Fibroblast of upper back skin (primary cell): ENCODE data around the gene TEAD1.

Experiments used
- DNase-seq: peaks from one replicate; pipeline ENCODE4 v3.0.0-alpha.2; 2013

Gene TEAD1

DNA sequence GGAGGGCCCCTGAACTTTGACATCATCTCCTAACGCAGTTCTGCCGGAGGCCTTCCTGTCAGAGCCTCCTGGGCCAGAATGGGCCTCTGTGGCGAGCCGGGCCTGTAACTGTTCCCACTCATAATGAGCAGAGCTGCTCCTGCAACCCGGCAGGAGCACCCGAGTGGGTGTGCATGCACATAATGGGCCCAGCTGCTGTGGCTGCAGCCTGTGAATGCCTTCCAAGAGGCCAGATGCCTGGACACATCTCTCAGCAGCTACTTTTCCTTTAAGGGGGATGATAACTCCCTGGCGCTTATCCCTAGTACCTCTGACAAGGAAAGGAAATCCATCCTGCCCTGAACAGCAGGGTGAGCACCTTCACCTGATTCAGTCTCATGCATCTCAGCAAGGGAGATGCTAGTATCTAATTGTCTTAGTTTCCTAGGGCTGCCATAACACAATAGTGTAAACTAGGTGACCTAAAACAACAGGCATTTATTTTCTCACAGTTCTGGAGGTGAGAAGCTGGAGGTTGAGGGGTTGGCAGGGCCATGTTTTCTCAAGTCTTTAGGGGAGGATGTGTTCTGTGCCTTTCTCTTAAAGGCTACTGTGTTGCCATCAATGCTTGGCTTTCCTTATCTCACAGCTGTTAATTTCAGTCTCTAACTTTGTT is 120.5 kb downstream of the TEAD1 start:
- DNase-seq: no peak

DNA sequence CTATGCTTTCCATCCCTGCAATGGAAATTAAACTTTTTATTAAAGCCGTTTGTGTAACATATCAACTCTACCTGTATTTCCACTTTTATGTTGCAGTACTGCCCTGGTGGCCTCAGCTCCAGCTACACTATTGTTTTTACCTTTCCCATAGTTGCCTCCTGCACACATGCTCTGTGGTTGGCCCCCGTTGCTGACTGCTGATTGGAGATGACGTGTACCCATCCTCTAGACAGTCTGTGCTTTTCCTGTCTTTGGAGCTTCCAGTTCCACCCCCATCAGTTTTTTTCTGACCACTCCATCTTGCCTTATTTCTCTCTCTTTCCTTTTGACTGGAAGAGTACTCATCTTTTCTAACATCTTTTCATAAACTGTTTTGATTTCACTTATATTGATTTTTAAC is 123.8 kb downstream of the TEAD1 start:
- DNase-seq: no peak

DNA sequence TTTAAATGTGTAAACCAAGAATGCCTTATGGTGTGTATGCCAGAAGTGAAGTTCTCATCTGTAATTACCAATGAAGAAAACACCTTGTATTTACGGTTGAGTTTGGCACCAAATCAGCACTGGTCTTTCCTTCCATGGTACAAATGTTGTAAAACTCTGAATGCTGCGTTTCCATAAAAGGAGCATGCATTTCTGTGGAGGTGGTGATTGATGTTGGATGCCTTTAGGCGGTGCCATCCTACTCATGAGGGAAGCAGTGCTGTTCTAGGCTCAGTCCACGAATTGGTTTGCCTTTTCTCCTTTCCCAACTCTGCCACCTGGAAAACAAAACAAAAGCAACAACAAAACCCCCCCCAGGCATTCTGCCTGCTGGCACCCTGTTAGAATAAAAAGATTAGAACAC is 124.4 kb downstream of the TEAD1 start:
- no peak for DNase-seq

DNA sequence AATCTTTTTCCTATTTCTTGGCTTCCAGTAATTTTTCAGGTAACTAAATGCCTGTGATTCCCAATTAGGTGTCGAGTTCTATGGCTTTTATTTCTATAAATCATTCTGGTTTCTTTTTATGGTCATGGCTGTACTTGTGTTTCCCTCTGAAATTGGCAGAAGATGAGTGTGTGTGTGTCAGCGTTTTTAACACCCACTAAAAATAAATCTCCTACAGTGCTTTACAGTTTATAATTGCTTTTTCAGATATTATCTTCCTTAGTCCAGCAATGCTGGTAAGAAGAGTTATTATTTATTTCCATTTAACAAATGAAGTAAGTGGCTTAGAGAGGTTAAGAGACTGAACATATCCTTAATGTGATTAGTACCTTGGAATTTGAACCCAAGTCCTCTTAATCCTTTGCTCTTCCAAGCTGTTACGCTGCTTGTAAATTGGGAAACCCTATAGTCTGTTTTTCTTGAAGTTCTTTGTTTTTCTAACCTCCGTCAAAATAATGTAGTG is 125.2 kb downstream of the TEAD1 start:
- no peak for DNase-seq

DNA sequence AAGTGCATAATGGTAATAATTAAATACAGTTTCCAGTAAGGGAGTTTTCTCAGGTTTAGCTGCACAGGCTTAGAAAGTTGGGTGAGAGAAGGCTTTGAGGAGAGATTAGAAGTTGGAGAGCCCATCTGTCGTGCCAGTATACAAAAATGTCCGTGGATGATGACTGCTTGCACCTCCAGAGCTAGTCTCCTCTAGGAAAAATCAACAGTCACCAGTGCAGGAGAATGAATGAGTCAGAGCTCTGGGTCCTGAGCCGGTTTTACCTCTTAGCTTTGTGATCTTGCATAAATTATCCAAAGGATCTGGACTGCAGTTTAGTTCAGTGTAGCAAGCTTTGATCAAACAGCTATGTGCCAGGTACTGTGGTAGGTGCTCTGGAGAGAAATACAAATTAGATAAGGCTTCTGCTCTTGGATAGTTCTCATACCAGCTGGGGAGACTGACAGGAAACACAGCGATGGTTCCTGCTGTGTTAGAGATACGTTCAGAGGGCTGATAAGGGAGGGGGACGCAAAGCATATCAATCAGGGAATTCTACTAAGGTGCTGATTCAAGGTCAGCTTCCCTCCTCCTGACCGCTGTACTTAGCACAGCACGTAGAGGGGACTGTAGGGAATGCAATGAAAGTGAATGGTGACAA is 125.9 kb downstream of the TEAD1 start:
- DNase-seq: peak; percentile 66

DNA sequence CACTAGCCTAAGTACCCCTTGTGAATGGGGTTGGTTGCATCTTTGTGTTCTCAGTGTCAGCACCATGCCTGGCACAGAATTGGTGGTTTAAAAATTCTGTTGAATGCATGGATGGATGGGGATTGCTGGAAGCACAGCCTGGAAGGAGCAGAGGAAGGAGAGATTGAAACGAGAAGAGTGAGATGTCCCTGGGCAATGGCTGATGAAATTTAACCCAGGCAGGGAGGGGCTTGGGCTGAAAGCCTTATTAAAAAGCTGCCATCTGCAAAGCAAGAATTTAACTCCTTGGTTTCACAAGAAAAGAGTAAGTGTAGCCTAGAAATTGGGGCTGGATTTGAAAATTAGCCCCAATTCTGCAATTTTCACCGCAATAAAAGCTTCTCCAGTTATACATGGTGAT is 126.7 kb downstream of the TEAD1 start:
- DNase-seq: no peak

DNA sequence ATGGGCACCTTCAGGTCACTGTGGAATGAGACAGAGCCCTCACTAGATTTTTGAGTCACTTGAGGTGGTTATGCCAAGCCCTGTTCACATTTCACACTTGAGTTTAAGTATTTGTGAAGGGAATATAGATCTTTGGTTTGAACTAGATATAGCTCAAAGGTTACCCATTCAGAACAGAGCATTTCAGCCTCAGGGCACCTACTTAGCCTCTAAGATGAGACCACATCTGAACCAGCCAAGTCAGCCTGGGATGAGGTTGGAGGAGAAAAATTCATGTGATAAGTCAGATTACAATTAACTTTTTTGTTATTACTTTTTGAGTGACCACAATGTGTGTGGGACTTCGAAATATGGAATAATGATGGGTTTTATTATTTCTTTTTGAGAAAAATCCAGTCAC is 127.8 kb downstream of the TEAD1 start:
- DNase-seq: no peak

DNA sequence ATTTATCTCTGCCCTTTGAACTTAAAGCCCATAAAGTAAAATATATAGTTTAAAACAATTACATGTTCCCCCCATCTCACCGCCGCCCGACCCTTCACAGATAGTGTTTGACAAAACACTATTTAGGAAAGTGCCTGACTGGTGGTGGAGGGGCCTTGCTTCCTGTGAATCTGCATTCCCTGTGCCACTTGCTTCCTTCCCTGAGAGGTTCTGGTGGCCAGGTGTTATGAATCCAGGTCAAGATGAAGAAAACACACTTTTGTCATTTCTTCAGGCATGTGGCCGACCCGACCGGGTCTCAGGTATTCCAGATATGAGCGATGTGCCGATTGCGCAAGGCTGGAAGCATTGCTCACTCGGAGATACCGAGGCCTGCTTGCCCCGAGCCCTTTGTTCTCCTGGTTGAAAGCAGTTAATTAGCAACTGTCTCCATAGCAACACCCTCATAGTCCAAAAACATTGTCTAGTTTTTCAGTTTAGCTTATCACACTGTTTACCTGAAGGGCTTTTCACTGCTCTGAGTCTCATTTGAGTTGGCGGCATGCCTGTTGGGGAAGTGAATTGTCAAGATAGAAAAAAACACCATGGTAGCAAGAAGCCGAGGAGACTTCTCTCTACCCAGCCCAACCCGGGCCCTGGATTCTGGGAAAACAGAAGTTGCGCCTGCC is 128.3 kb downstream of the TEAD1 start:
- peak; percentile 58 for DNase-seq

DNA sequence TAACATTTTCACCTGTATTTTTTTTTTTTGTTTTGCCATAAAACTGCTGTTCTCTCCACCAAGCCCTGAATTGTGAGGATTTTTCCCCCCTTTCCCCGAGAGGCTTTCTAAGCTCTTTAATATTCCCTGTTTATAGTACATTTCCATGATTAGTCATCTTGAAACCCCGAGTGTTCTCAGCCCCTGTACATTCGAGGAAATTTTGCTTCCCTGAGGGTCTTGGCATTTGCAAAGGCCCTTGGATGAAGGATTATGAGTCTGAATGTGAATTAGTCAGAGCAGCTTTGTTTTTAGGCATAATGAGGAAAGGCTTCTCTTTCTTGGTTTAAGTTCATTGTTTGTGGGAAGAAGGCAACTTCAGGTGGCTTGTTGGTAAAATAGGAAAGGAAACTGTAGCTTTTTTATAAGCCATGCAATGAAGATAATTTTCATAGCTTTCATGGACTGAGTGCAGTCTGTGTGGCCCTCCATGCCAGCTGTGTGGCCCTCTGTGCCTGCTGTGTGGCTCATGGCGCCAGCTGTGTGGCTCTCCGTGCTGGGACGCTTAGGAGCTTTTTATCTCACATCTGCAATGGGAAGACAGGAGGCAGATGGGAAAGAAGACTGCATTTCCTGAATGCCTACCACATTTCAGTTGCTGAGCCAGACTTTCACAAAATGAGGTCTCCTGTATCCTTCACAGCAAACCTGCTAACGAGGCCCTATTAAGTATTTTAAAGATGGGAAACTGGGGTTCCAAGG is 129.0 kb downstream of the TEAD1 start:
- peak; percentile 78 for DNase-seq

DNA sequence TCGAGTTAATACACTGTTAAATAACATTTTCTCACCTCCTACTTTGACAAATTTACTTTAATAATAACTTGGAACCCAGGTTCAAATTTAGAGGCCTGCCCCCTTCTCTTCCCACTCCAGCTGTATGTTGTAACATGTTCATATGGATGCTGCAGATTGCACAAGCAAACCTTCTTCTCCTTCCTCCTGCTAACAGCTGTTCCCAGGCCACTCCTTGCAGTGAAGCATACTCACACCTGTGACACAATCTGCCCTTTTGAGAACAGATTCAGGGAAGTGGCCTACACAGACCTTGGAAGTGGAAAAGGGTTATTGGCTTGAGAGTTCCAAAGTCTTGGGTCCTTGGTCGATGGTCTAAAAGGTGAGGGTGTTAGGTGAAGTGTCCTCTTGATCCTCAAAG is 131.9 kb downstream of the TEAD1 start:
- DNase-seq: no peak

DNA sequence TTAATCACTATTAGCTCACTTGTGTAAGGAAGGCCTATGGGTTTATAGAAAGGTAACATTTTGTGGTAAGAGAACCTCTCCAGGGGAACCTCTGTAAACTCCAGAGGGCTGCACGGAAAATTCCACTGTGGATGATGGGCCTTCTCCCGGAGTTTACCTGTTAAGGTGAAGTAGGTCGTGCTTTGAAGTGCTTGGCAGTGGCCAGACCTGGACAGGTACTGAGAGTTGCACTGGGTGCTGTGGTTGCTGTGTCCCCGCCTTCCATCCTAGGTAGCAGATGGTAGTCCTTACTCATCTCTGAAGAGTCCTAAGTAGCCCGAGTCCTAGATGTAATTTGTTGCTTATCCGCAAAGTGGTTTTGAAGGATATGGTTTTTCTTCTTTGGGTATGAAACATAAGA is 133.4 kb downstream of the TEAD1 start:
- no peak for DNase-seq

DNA sequence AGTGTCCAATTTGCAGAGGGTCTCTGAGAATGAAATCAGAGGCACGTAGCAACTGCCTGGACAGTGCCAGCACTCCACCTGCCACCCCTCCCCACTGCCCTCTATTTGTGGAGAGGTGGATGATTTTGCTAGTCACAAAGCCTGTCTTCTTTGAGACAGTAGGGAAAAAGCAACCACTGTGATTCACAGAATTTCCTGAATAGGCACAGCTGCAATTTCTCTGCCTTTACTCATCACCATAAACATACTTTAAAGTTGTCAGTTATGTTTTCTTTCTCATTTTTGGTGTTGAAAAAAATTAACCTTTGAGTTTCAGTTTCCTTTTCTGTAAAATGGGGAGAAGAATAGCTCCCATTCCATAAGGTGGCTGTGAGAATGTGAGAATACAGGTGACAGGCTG is 134.3 kb downstream of the TEAD1 start:
- peak; percentile 63 for DNase-seq

DNA sequence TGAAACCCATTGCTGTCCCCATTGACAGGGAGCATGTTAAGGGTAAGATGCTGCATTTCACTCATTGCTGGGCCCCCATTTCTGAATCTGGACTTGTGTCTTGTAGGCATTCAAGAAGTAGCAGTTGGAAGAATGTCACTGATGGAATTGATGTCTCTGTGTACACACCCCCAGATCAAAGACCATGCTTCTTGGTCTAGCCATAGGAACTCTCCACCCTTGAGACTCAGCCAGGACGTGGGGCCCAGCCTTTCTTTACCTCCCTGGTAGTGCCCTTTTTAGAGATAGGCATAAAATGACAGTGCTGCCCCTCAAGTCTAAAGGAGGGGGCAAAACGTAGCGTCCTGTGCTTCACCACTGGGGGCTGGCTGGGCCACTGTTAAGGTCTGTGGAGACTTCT is 135.1 kb downstream of the TEAD1 start:
- DNase-seq: no peak

DNA sequence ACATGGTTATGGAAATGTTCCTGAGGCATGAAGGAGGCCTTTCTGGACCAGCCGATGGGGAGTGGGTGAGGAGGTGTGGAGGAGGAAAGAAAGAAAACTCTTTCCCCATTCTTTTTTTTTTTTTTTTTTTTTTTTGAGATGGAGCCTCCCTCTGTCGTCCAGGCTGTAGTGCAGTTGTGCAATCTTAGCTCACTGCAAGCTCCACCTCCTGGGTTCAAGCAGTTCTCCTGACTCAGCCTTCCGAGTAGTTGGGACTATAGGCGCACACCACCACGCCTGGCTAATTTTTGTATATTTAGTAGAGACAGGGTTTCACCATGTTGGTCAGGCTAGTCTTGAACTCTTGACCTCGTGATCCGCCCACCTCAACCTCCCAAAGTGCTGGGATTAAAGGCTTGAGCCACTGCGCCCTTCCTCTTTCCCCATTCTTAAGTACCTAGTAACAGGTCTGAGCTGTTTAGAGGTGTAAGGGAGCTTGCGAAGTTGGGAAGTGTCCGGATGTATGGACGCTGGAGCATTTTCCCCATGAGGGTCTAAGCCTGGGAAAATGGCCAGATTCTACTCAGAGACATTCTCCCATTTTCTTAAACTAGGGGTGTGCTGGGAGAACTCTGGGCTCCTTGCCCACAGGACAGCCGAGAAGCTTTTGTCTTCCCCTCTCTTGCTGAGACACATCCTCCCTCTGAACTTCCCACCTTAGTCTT is 135.8 kb downstream of the TEAD1 start:
- peak; percentile 53 for DNase-seq

DNA sequence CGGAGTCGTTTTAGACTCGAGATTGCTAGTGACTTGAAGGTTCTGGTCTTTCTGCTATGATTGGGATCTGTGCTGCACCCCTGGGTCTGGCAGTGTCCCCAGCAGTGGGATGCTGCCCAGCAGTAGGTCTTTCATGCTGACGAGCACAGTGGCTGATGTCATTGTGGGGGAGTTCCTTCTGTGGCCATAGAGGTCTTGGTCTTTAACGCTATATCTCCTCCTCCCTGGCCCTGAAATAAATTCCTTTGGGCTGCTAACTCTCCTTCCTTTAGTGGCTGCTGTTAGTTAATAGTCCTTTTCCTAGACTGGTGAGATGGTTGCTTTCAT is 136.3 kb downstream of the TEAD1 start:
- peak; percentile 54 for DNase-seq

DNA sequence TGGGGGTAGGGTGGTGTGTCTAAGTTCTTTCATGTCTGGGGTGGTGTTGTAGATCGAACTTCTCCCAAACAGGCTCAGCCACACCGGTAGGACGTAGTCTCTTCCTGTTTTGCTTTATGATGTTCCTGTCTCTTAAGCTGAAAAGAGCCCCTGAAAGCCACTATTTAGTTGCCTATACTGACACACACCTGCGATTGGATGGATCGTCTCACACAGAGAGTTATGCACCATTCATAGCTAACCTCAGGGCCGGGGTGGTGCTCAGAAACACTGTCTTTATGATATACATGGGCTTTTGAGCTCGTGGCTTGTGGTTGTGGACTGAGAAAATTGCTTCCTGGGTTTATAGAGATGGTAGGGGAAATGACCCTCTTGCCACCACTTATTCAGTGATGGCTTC is 137.6 kb downstream of the TEAD1 start:
- DNase-seq: no peak

DNA sequence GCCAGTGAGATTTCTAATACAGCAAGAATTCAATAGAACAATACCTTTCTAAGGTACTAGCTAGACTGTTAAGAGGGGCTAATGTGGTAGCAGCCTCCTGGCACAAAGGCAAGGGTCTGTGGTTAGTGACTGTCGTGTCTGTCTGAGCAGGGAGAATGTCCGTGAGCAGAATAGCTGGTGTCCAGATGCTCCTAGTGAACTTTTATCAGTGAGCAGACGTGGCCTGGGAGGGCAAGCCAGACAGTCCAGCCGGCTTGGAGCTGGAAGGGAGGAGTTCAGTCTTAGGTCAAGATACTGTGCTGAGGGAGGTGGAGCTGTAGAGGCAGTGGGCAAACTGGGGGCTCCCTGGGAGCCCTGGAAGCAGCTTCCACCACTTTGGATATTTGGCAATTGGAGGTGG is 138.6 kb downstream of the TEAD1 start:
- DNase-seq: no peak

DNA sequence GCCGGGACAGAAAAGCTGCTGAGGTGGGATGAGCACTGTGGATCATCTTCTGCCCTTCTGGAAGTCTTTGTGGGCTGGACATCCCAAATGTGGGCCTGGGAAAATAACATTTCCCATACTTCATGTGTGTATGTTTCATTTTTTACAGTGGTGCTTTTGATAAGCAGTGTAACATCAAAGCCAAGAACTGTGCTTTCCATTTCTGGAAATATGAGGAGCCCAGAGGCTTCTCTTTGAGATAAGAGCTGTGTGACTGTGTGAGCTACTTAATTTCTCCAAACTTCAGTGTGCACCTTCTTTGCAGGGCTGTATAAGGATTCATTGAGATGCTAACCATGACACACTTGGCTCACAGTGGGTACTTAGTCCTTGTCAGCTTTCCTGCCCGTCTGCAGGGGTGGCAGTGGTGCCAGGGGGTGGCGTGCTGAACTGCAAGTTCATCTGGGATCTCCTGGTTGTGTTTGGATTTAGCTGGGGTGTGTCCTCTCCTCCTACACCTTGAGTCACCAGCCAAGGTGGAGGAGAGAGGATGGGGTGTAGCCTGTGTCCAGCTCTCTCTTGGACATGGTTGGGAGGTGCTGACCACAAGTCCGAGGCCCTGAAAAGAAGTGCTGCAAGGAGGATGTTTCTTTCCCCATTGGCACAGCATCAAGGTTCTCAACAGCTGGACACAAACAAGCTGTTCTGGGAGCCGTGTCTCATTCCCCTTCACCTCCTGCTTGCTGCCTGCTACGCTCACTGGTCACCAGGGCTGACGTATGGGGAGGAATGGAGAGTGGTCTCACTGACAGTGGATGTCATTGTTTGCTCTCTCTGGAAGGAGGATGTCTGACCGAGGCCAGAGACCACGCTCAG is 139.4 kb downstream of the TEAD1 start:
- peak; percentile 29 for DNase-seq

DNA sequence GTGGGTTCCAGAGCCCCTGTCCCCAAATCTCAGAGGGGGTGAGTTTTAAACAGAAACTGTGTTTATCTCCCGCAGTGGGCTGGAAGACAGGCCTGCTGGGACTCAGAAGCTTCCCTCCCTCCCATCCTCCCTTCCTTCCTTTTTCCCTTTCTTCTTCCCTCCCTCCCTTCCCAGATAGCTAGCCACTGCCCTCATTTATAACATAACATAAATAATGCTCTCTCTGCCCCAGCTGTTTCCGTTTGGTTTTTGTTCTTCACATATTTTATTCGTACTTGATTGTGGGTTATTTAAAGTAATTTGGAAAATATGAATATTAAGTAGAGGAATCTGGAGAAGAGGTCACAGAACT is 140.9 kb downstream of the TEAD1 start:
- DNase-seq: no peak

DNA sequence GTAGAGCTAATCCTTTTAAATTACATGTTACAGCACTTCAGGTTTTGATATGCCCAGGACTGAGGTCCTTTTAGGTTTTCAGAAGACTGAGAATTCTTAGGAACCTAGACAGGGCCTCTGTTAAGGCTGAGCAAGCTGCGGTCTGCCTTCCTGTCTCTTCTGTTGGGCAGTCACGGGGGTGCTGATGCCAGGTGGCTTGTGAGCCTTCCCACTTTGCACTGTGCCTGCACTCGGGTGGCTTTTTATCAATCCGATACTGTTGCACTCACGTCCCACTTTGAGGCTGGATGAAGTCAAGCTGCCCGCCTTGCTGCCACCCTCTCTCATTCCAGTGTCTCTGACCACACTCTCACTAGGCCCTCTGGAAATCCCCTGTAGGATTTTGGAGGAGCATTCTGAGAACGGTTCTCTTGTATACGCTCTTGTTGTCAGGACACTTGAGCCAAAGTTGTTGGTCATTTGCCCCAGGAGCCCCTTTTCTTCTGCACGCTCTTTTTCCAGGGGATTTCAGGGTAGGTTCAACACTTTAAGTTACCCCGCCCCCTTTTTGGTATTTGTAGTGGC is 141.8 kb downstream of the TEAD1 start:
- no peak for DNase-seq

DNA sequence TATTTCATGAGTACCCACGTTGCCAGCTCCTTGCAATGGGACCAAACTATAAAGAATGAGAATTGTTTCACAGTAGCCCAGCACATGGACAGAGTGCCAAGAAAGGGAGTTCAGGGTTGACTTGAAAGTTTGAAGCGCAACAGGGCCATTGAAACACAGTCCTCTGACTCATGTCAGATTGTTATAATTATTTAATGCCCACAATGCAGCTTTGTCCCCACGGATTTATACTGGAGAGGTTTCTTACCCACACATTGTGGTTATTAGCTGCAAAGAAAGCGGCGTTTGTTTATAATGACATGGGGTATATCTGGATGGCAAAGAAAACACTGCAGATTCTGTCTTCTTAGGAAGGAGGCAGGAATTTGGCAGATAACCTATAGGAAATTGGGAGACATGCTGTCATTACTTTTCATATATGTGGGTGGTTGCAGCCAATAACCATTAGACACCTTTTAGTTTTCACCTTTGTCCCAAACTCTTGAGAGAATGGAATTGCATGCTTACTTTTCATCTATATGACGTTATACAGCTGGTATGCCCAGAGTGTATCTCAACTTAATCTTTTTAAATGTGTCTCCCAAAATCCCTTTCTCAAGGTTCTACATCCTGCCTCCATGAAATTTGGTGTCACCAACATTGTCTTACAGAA is 143.6 kb downstream of the TEAD1 start:
- DNase-seq: peak; percentile 41
